ENCODE data around the gene CCDC198.

Gene CCDC198

DNA sequence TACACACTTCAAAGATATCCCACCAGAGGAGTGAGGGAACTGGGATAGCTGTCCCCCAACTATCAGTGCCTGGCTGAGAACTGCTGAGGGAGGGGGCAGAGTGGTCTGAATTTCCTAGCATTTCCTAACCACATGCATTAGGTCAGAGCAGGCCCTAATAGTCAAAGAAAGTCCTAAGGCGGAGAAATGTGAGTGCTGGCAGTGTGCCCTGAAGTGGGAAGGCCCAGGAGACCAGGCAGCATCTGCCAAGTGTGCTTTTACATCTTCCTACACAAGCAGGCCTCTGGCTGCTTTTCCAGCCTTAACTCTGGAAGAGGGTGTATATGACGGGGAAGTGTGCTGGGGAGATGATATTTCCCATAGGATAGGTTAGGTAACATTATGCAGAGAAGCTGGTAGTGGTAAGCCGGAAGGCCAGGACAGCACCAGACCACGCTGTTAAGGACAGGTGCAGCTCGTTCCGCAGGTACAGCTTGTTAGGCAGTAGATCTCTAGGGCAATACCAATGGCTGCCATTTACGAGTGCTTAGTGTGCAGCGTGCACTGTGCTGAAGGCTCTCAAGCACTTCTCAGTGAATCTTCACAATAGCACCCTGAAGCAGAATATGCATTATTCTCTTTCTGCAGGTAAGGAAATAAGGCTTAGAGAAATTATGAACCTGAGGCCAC is 9.1 kb upstream of the CCDC198 start:
- no peak for DNase-seq (ENCODE audit: low read depth)
- TF ChIP-seq, protein P1, sequence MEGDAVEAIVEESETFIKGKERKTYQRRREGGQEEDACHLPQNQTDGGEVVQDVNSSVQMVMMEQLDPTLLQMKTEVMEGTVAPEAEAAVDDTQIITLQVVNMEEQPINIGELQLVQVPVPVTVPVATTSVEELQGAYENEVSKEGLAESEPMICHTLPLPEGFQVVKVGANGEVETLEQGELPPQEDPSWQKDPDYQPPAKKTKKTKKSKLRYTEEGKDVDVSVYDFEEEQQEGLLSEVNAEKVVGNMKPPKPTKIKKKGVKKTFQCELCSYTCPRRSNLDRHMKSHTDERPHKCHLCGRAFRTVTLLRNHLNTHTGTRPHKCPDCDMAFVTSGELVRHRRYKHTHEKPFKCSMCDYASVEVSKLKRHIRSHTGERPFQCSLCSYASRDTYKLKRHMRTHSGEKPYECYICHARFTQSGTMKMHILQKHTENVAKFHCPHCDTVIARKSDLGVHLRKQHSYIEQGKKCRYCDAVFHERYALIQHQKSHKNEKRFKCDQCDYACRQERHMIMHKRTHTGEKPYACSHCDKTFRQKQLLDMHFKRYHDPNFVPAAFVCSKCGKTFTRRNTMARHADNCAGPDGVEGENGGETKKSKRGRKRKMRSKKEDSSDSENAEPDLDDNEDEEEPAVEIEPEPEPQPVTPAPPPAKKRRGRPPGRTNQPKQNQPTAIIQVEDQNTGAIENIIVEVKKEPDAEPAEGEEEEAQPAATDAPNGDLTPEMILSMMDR (IDR thresholded peaks at IDR 0.05; ENCODE audit: low read depth, low read length, missing control alignments), result no peak
- H3K4me3 ChIP-seq (ENCODE audit: low read depth, low read length), result no peak overlapping the region

- DNase-seq (ENCODE audit: low read depth), result no peak
- TF ChIP-seq, protein P1 (IDR thresholded peaks at IDR 0.05; ENCODE audit: low read depth, low read length, missing control alignments), result no peak
- no peak overlapping the region for H3K4me3 ChIP-seq (ENCODE audit: low read depth, low read length)
Measured at GRCh38 chr14:57501039-57501557, 7.4 kb upstream of the CCDC198 start.

- DNase-seq (ENCODE audit: low read depth), result no peak
- no peak overlapping the region for H3K4me3 ChIP-seq (ENCODE audit: low read depth, low read length)
- TF ChIP-seq, protein P1 (IDR thresholded peaks at IDR 0.05; ENCODE audit: low read depth, low read length, missing control alignments), result no peak
Measured at GRCh38 chr14:57498659-57499058, 5.0 kb upstream of the CCDC198 start.

GRCh38 chr14:57498035-57498434 is 4.4 kb upstream of the CCDC198 start:
- TF ChIP-seq, protein P1 (IDR thresholded peaks at IDR 0.05; ENCODE audit: low read depth, low read length, missing control alignments), result no peak
- no peak overlapping the region for H3K4me3 ChIP-seq (ENCODE audit: low read depth, low read length)
- no peak for DNase-seq (ENCODE audit: low read depth)

GRCh38 chr14:57495416-57495815 is 1.8 kb upstream of the CCDC198 start:
- no peak overlapping the region for H3K4me3 ChIP-seq (ENCODE audit: low read depth, low read length)
- TF ChIP-seq, protein P1 (IDR thresholded peaks at IDR 0.05; ENCODE audit: low read depth, low read length, missing control alignments), result no peak
- DNase-seq (ENCODE audit: low read depth), result no peak

- TF ChIP-seq, protein P1 (IDR thresholded peaks at IDR 0.05; ENCODE audit: low read depth, low read length, missing control alignments), result no peak
- no peak overlapping the region for H3K4me3 ChIP-seq (ENCODE audit: low read depth, low read length)
- DNase-seq (ENCODE audit: low read depth), result no peak
Measured at GRCh38 chr14:57492859-57493258, 798 bp downstream of the CCDC198 start.

DNA sequence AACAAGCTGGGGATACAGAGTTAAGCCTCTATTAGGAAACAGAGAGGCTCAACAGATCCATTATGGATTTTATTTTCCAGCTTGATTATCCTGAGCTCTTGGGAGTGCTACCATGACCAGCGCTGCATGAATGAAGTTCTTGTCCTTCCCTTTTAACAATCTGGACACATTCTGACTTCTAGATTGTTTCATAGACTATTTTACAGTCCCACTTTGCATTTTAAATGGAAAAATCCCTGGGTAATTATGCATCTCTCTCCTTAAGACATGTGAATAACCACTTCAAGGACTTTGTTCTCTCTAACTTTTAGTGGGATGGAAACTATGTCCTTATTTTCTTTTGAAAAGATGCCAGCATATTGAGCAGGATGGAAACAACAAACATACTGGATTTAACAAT is 2.0 kb downstream of the CCDC198 start:
- H3K4me3 ChIP-seq (ENCODE audit: low read depth, low read length), result no peak overlapping the region

More for the DNA sequence above, 2.0 kb downstream of the CCDC198 start:
- DNase-seq (ENCODE audit: low read depth), result no peak
- TF ChIP-seq, protein P1 (IDR thresholded peaks at IDR 0.05; ENCODE audit: low read depth, low read length, missing control alignments), result no peak

All from GM12864 (cell line).